Progenitor cell of endocrine pancreas (in vitro differentiated cells): ENCODE results near the gene SESTD1. TPM values are rescaled to one million over a fixed set of nuclear protein-coding genes. Genes with fewer than 3 reads are reported as not detected.

ENCODE experiments used
- DNase-seq: peaks from one replicate; pipeline ENCODE4 v3.0.0; 2021; ENCODE audit warnings: low spot score; ENCODE audit not compliant: unreplicated experiment
- H3K27ac Mint-ChIP-seq: 2 replicates; pipeline ENCODE4 v1.8.0; 2021; ENCODE audit warnings: mild to moderate bottlenecking, moderate library complexity, mixed read lengths
- H3K27me3 Mint-ChIP-seq: 2 replicates; pipeline ENCODE4 v1.8.0; 2021; ENCODE audit warnings: mixed read lengths
- H3K36me3 Mint-ChIP-seq: 2 replicates; pipeline ENCODE4 v1.8.0; 2022; ENCODE audit warnings: mixed read lengths; ENCODE audit not compliant: insufficient read depth
- H3K4me1 Mint-ChIP-seq: 2 replicates; pipeline ENCODE4 v1.8.0; 2021; ENCODE audit warnings: low read depth, mixed read lengths
- H3K4me3 Mint-ChIP-seq: 2 replicates; pipeline ENCODE4 v1.8.0; 2021; ENCODE audit warnings: low read depth, mild to moderate bottlenecking, moderate library complexity, mixed read lengths
- H3K9me3 Mint-ChIP-seq: 2 replicates; pipeline ENCODE4 v1.8.0; 2021; ENCODE audit warnings: low read depth, mixed read lengths
- total RNA-seq: library from RNA; stranded (reverse); gene quantifications from 2 replicates; pipeline ENCODE4 v1.2.1, GENCODE V29; 2021
- TF ChIP-seq, protein P1 (sequence below): fragments of 200-600 bp; sonication (generic); IDR thresholded peaks from one replicate; pipeline ENCODE4 v1.5.0; 2021; ENCODE audit warnings: antibody characterized with exemption, mild to moderate bottlenecking; ENCODE audit not compliant: unreplicated experiment

SESTD1 gene
- total RNA-seq, 1 donor from 2014 or later = 108 TPM

DNA sequence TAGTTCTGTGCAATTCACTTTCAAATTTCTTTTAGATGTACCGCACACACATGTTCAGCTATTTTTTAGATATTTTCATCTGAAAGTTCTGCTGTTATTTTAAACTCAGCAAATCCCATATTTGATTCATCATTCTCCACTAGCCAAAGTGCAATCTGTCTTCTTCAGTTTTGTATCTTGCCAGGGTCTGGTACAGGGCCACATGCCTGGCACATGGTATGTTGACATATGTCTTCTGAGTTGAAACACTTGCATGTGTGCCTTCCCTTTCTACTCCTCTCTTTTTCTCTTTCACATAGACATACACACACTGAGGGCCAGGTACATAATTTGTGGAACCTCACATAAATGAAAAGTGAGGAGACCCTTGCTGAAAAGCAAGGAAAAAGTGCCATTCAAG lies 25.7 kb upstream of the SESTD1 start:
- H3K36me3 Mint-ChIP-seq = no peaks in the 10 kb centered on the region
- no peak overlapping the region for H3K27ac Mint-ChIP-seq
- H3K9me3 Mint-ChIP-seq = no peaks in the 10 kb centered on the region
- H3K4me1 Mint-ChIP-seq = no peaks in the 10 kb centered on the region
- H3K27me3 Mint-ChIP-seq = no peaks in the 10 kb centered on the region
- DNase-seq = no peak
- TF ChIP-seq, protein P1, sequence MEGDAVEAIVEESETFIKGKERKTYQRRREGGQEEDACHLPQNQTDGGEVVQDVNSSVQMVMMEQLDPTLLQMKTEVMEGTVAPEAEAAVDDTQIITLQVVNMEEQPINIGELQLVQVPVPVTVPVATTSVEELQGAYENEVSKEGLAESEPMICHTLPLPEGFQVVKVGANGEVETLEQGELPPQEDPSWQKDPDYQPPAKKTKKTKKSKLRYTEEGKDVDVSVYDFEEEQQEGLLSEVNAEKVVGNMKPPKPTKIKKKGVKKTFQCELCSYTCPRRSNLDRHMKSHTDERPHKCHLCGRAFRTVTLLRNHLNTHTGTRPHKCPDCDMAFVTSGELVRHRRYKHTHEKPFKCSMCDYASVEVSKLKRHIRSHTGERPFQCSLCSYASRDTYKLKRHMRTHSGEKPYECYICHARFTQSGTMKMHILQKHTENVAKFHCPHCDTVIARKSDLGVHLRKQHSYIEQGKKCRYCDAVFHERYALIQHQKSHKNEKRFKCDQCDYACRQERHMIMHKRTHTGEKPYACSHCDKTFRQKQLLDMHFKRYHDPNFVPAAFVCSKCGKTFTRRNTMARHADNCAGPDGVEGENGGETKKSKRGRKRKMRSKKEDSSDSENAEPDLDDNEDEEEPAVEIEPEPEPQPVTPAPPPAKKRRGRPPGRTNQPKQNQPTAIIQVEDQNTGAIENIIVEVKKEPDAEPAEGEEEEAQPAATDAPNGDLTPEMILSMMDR = no peak
- no peak overlapping the region for H3K4me3 Mint-ChIP-seq

- DNase-seq = no peak
- Mint-ChIP-seq H3K27me3 (no peaks in the 10 kb centered on the region), H3K36me3 (no peaks in the 10 kb centered on the region), H3K27ac (no peak overlapping the region), H3K9me3 (no peaks in the 10 kb centered on the region), H3K4me1 (no peaks in the 10 kb centered on the region), H3K4me3 (no peak overlapping the region)
- TF ChIP-seq, protein P1 = no peak
These were observed 20.4 kb upstream of the SESTD1 start for GRCh38 chr2:179285060-179285459.

GRCh38 chr2:179277429-179278196 lies 13.0 kb upstream of the SESTD1 start:
- H3K27ac Mint-ChIP-seq = no peak overlapping the region
- H3K36me3 Mint-ChIP-seq = no peaks in the 10 kb centered on the region
- TF ChIP-seq, protein P1 = no peak
- H3K27me3 Mint-ChIP-seq = no peaks in the 10 kb centered on the region
- no peak overlapping the region for H3K4me3 Mint-ChIP-seq
- peaks cover 3% of the 10 kb centered on the region for H3K9me3 Mint-ChIP-seq
- DNase-seq = no peak
- H3K4me1 Mint-ChIP-seq = peaks cover 27% of the 10 kb centered on the region

DNA sequence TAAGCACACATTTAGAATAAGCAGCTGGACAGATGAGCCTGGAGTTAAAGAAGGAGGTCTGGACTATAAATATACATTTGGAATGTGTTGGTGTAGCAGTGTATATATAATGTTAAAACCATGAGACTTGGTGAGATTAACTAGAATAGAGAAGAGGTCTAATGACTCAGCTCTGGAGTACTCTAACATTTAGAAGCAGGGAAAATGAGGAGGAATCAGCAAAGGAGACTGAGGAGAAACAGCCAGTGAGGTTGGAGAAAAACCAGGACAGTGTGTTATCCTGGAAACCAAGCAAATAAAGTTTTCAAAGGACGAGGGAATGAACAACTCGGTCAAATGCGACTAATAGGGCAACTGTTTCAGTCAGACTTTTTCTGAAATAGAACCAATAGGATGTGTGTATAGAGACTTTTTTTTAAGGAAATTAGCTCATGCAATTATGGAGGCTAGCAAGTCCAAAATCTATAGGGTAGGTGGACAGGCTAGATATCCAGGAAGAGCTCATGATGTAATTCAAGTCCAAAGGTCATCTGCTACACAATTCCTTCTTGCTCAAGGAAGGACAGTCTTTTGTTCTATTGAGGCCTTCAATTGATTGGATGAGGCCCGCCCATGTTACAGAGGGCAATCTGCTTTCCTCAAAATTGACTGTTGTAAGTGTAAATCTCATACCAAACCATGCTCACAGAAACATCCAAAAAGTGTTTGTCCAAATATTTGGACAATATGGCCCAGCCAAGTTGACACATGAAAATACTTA lies 10.8 kb upstream of the SESTD1 start:
- peaks cover 3% of the 10 kb centered on the region for H3K9me3 Mint-ChIP-seq
- no peak overlapping the region for H3K27ac Mint-ChIP-seq
- H3K27me3 Mint-ChIP-seq = no peaks in the 10 kb centered on the region
- TF ChIP-seq, protein P1 = no peak
- H3K4me1 Mint-ChIP-seq = peaks cover 36% of the 10 kb centered on the region
- DNase-seq = no peak
- no peaks in the 10 kb centered on the region for H3K36me3 Mint-ChIP-seq
- no peak overlapping the region for H3K4me3 Mint-ChIP-seq

GRCh38 chr2:179274749-179275148 lies 10.1 kb upstream of the SESTD1 start:
- Mint-ChIP-seq H3K27me3 (no peaks in the 10 kb centered on the region), H3K4me3 (no peak overlapping the region), H3K27ac (no peak overlapping the region), H3K4me1 (peaks cover 36% of the 10 kb centered on the region), H3K36me3 (no peaks in the 10 kb centered on the region), H3K9me3 (peaks cover 2% of the 10 kb centered on the region)
- no peak for DNase-seq
- TF ChIP-seq, protein P1 = no peak
